Right renal pelvis (tissue), 4 donors: ENCODE results near the gene ITGB3. TPM values are rescaled to one million over a fixed set of nuclear protein-coding genes. Genes with fewer than 3 reads are reported as not detected.
A peak's percentile ranks its signal among the peaks of the same experiment; 100 is the strongest.

Experiments
- DNase-seq, 4 donors: peaks; one replicate each; pipeline ENCODE4 v3.0.0-alpha.2; 2013; ENCODE audit warnings: low read depth in 4 of 4, low spot score in 3 of 4, missing footprints in 1 of 4
- polyA plus RNA-seq, 4 donors: library from polyadenylated mRNA; unstranded; fragments of 120-200 nt; gene quantifications; one replicate each; pipeline ENCODE4 v1.2.1, GENCODE V29; 2013; ENCODE audit not compliant: insufficient read length in 4 of 4

The ITGB3 gene
- polyA plus RNA-seq, 4 donors, result 19.1 to 20.0 (median 19.3) TPM

GRCh38 chr17:47274319-47275069 lies 20.9 kb downstream of the ITGB3 start:
- DNase-seq, result no peak

GRCh38 chr17:47275245-47275984 lies 21.8 kb downstream of the ITGB3 start:
- peak in 3 of 4 donors; percentile 40 to 71 (median 52) for DNase-seq

- no peak for DNase-seq
Observed at GRCh38 chr17:47276444-47276843, 22.8 kb downstream of the ITGB3 start.

GRCh38 chr17:47276868-47277267 lies 23.2 kb downstream of the ITGB3 start:
- peak in 1 of 4 donors; percentile 46 for DNase-seq

GRCh38 chr17:47277921-47278320 lies 24.3 kb downstream of the ITGB3 start:
- DNase-seq, result no peak

GRCh38 chr17:47278561-47278960 lies 24.9 kb downstream of the ITGB3 start:
- DNase-seq, result no peak

GRCh38 chr17:47279062-47279801 lies 25.6 kb downstream of the ITGB3 start:
- peak in 2 of 4 donors; percentile 39 to 51 for DNase-seq

GRCh38 chr17:47280072-47280811 lies 26.6 kb downstream of the ITGB3 start:
- DNase-seq, result no peak

- DNase-seq, result no peak
Observed at GRCh38 chr17:47281216-47281615, 27.6 kb downstream of the ITGB3 start.

GRCh38 chr17:47285003-47285402 lies 31.4 kb downstream of the ITGB3 start:
- no peak for DNase-seq

GRCh38 chr17:47286198-47286914 lies 32.7 kb downstream of the ITGB3 start:
- DNase-seq, result no peak

GRCh38 chr17:47287068-47287467 lies 33.4 kb downstream of the ITGB3 start:
- no peak for DNase-seq

- DNase-seq, result no peak
Observed at GRCh38 chr17:47287639-47288038, 34.0 kb downstream of the ITGB3 start.

GRCh38 chr17:47288531-47289116 lies 35.0 kb downstream of the ITGB3 start:
- DNase-seq, result no peak

- DNase-seq, result no peak
Observed at GRCh38 chr17:47289302-47289701, 35.7 kb downstream of the ITGB3 start.

- no peak for DNase-seq
Observed at GRCh38 chr17:47290870-47291241, 37.2 kb downstream of the ITGB3 start.

GRCh38 chr17:47291242-47291873 lies 37.7 kb downstream of the ITGB3 start:
- no peak for DNase-seq

- no peak for DNase-seq
Observed at GRCh38 chr17:47292206-47292605, 38.6 kb downstream of the ITGB3 start.
